Measurements from ENCODE around the gene GTSE1. TPM values are rescaled to one million over a fixed set of nuclear protein-coding genes. Genes with fewer than 3 reads are reported as not detected.

The GTSE1 gene
- total RNA-seq, 1 experiment from 2014 or later: 42.6 TPM

- peaks cover 18 to 19% of the 10 kb centered on the region in 2 experiments for H3K4me1 Mint-ChIP-seq
- no peak overlapping the region for H2AFZ ChIP-seq (ENCODE audit: low read length)
- no peaks in the 10 kb centered on the region for H4K20me1 ChIP-seq (ENCODE audit: control insufficient read depth, insufficient read depth, insufficient read length)
- no peak overlapping the region for H2BK15ac ChIP-seq (ENCODE audit: low read depth, low read length)
- no peaks in the 10 kb centered on the region for H3K79me1 ChIP-seq (ENCODE audit: insufficient read depth, low read depth, low read length, poor library complexity, severe bottlenecking)
- no peaks in the 10 kb centered on the region for H3K27me3 Mint-ChIP-seq (ENCODE audit: low read depth)
- no peaks in the 10 kb centered on the region for H3K4me1 ChIP-seq (ENCODE audit: insufficient read depth, low read length)
- H4K5ac ChIP-seq (ENCODE audit: insufficient read length, low read depth, low read length): no peak overlapping the region
- no peak overlapping the region for H3K23ac ChIP-seq (ENCODE audit: insufficient read length, low read depth, low read length)
- no peaks in the 10 kb centered on the region for H3K79me2 ChIP-seq (ENCODE audit: insufficient read depth, low read length)
- H3K18ac ChIP-seq (ENCODE audit: insufficient read length, low read depth, low read length): no peak overlapping the region
- H3K4me2 ChIP-seq (ENCODE audit: insufficient read depth, insufficient read length, low read length): no peak overlapping the region
- DNase-seq: no peak
- H3T11ph ChIP-seq (ENCODE audit: low read length): no peak overlapping the region
- peaks cover 11 to 23% (median 20%) of the 10 kb centered on the region in 3 experiments for H3K36me3 Mint-ChIP-seq (ENCODE audit: insufficient read depth in 1 of 3, low read depth in 3 of 3)
- no peak overlapping the region for H4K8ac ChIP-seq (replicated peaks; ENCODE audit: insufficient read length, low read depth, low read length)
- no peaks in the 10 kb centered on the region for H3K27me3 ChIP-seq (ENCODE audit: insufficient read depth, low read length)
- no peak overlapping the region for H3K9ac ChIP-seq (ENCODE audit: extremely low read depth, insufficient read length, low read length)
- H3K56ac ChIP-seq (ENCODE audit: insufficient read length, low read depth, low read length): no peak overlapping the region
- H3K27ac ChIP-seq (ENCODE audit: insufficient read length, low read depth, low read length): no peak overlapping the region
- no peak overlapping the region; a peak in 1 of 7 replicates for H3K27ac Mint-ChIP-seq
- H2BK20ac ChIP-seq (ENCODE audit: low read depth, low read length, poor library complexity, severe bottlenecking): no peak overlapping the region
- peaks cover 5 to 7% of the 10 kb centered on the region in 2 experiments; a peak in 2 of 5 replicates for H3K9me3 Mint-ChIP-seq
- no peaks in the 10 kb centered on the region for H3K23me2 ChIP-seq (ENCODE audit: insufficient read length, low read depth, low read length, poor library complexity, severe bottlenecking)
- H2BK120ac ChIP-seq (ENCODE audit: low read depth, low read length, poor library complexity, severe bottlenecking): no peak overlapping the region
- no peak overlapping the region for H2BK5ac ChIP-seq (ENCODE audit: insufficient read length, low read length)
- H4K91ac ChIP-seq (ENCODE audit: insufficient read length, low read depth, low read length): no peak overlapping the region
- H3K4ac ChIP-seq (ENCODE audit: low read depth, low read length): no peak overlapping the region
- no peak for TF ChIP-seq CTCF (conservative IDR thresholded peaks at IDR 0.05)
- H2BK12ac ChIP-seq (ENCODE audit: insufficient read length, low read depth, low read length): no peak overlapping the region
- WGBS (ENCODE audit: extremely low coverage, insufficient read length, low lambda C conversion rate): 100% methylated on average over 2 of the region's 2 CpGs
- H3K9me3 ChIP-seq (ENCODE audit: control insufficient read depth, low read depth, low read length): no peaks in the 10 kb centered on the region
- no peak overlapping the region for H3K14ac ChIP-seq (ENCODE audit: insufficient read depth, low read length)
- no peak overlapping the region for H2AK5ac ChIP-seq (ENCODE audit: insufficient read length, low read length)
- no peak overlapping the region for H3K4me3 Mint-ChIP-seq
Observed at GRCh38 chr22:46371623-46372226, 75.1 kb downstream of the GTSE1 start.

Measured in H9 (cell line).